Upper lobe of left lung (tissue), 4 donors: ENCODE data around the gene SYNE3.

Experiments
- CTCF ChIP-seq, 6 experiments: fragments of 450-650 bp in 4 of 6; fragments of 200-600 bp in 2 of 6; sonication (generic) in 2 of 6; IDR thresholded peaks; one replicate each; pipeline ENCODE4 v1.5.1; 2016 to 2019; ENCODE audit warnings: antibody characterized with exemption in 6 of 6
- POLR2A ChIP-seq, 4 donors: fragments of 450-650 bp; IDR thresholded peaks; one replicate each; pipeline ENCODE4 v1.5.1; 2016 to 2017; ENCODE audit warnings: antibody characterized with exemption in 4 of 4, mild to moderate bottlenecking in 2 of 4

DNA sequence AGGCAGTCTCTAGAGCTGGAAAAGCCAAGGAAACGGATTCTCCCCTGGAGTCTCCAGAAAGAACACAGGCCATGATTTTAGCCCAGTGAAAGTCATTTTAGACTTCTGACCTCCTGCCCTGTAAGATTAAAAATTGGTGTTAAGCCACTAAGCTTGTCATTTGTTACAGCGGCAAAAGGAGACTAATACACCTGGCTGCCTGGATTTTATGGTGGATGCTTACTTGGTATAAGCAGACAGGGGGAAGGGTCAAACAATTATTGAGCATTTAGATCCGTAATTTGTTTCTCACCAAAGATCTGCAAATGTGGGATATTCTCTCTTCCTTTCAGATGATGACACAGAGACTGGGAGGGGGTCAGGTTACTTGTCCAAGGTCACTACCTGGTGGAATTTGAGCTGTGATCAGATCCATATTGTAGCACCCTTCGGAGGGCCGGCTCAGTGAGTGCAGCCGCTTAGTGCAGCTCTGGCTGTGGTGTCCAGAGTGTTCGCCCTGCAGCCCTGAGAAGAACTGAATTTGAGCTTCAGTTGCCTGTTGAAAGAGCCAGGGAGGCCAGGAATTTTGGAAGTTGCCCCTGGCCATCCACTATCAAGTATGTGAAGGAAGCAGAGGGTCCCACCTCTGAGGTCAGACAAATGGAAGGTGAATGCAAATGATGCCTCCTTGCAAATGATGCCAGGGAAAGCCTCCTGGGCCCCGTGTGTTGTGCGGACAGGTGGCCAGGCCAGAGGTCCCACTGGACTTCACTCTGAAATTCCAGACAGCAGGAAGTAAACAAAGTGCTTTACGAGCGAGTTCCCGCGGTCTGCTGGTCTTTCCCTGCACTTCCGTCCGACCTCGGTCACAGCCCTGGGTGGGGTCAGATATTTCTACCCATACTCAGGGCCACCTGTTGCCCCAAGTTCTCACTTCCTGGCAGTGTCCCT is 33.5 kb upstream of the SYNE3 start:
- TF ChIP-seq CTCF (IDR thresholded peaks at IDR 0.05) (no peak), POLR2A (IDR thresholded peaks at IDR 0.05) (no peak)
